GM12878 (cell line): ENCODE measurements around the gene TLCD3B. TPM values are rescaled to one million over a fixed set of nuclear protein-coding genes. Genes with fewer than 3 reads are reported as not detected.

Experiments used
- ATAC-seq: fragments of 200-7000 bp; cut with Tn5 transposase; 3 replicates; pipeline ENCODE4 v1.9.1; 2020; ENCODE audit warnings: mild to moderate bottlenecking, moderate library complexity
- BruUV-seq: library from RNA; stranded (reverse); fragments of 400-500 nt; replicated peaks from 2 replicates; lab custom pipeline; 2021; lab: Mats Ljungman, UMichigan
- CTCF ChIA-PET: fragments of 300-600 bp; sonication (Branson Sonifier 250); formaldehyde crosslinking; extraction: SDS; loops from one replicate; lab custom pipeline; 2021; ENCODE audit warnings: inconsistent platforms; lab: Yijun Ruan, JAX
- POLR2A ChIA-PET: fragments of 350-600 bp; formaldehyde crosslinking; extraction: SDS; loops from one replicate; lab custom pipeline; 2021; ENCODE audit warnings: inconsistent platforms; lab: Charles Lee
- RAD21 ChIA-PET: fragments of 300-600 bp; sonication (Branson Sonifier 250); formaldehyde crosslinking; loops from one replicate; lab custom pipeline; 2023; ENCODE audit warnings: antibody characterized with exemption; ENCODE audit not compliant: unreplicated experiment; lab: Charles Lee
- SMC1A ChIA-PET: fragments of 300-600 bp; sonication (Branson Sonifier 250); formaldehyde crosslinking; loops from one replicate; lab custom pipeline; 2023; ENCODE audit not compliant: unreplicated experiment, uncharacterized antibody; lab: Charles Lee
- DNase-seq: peaks from one replicate; pipeline ENCODE4 v3.0.0-alpha.2; 2011; ENCODE audit warnings: low read depth, low spot score
- FAIRE-seq: peaks from 3 replicates; lab custom pipeline; 2011; peaks lifted over from hg19 to GRCh38; lab: Jason Lieb, UNC
- H2AFZ ChIP-seq: 2 replicates; pipeline ENCODE4 v1.6.0; 2011; ENCODE audit warnings: low read depth, low read length, control low read depth; ENCODE audit not compliant: control insufficient read depth
- H3K27ac ChIP-seq: 2 replicates; pipeline ENCODE4 v1.5.1; 2011; ENCODE audit warnings: control low read depth; ENCODE audit not compliant: control insufficient read depth, insufficient read depth
- H3K27me3 ChIP-seq, 2 experiments: replicated peaks in 1 of 2; 2 replicates each; pipeline versions ENCODE4 v1.6.0 to v1.6.1; 2011; ENCODE audit warnings: low read length in 1 of 2; ENCODE audit not compliant: control insufficient read depth in 2 of 2, insufficient read depth in 2 of 2
- H3K36me3 ChIP-seq, 2 experiments: 2 replicates each; pipeline ENCODE4 v1.5.1; 2011; ENCODE audit warnings: low read length in 1 of 2; ENCODE audit not compliant: control insufficient read depth in 2 of 2, insufficient read depth in 2 of 2
- H3K4me1 ChIP-seq: 2 replicates; pipeline ENCODE4 v1.6.1; 2011; ENCODE audit warnings: mild to moderate bottlenecking, low read length, moderate library complexity, mixed read lengths; ENCODE audit not compliant: control insufficient read depth, insufficient read depth
- H3K4me2 ChIP-seq: 2 replicates; pipeline ENCODE4 v1.6.0; 2011; ENCODE audit warnings: control low read depth; ENCODE audit not compliant: control insufficient read depth, insufficient read depth
- H3K4me3 ChIP-seq: fragments of 200-600 bp; sonication (generic); 2 replicates; pipeline ENCODE4 v1.5.1; 2016
- H3K79me2 ChIP-seq: 2 replicates; pipeline ENCODE4 v1.6.0; 2011; ENCODE audit warnings: low read length; ENCODE audit not compliant: control insufficient read depth, insufficient read depth
- H3K9ac ChIP-seq: 2 replicates; pipeline ENCODE4 v1.8.0; 2011; ENCODE audit warnings: low read length, control low read depth, mixed read lengths; ENCODE audit not compliant: control insufficient read depth, insufficient read depth
- H3K9me3 ChIP-seq: replicated peaks from 3 replicates; pipeline ENCODE4 v1.5.1; 2011; ENCODE audit warnings: mild to moderate bottlenecking, low read length; ENCODE audit not compliant: control insufficient read depth, insufficient read depth
- H4K20me1 ChIP-seq: 2 replicates; pipeline ENCODE4 v1.6.0; 2011; ENCODE audit not compliant: control insufficient read depth, insufficient read depth
- CEBPZ ChIP-seq: fragments of 150-350 bp; IDR thresholded peaks from 2 replicates; pipeline ENCODE4 v1.6.1; 2016; ENCODE audit warnings: low read depth, low read length
- IKZF1 ChIP-seq: fragments of 450-650 bp; conservative IDR thresholded peaks from 2 replicates; pipeline ENCODE4 v1.6.1; 2017; ENCODE audit warnings: antibody characterized with exemption, mild to moderate bottlenecking
- SUPT20H ChIP-seq: IDR thresholded peaks from 2 replicates; pipeline ENCODE4 v1.6.1; 2011; ENCODE audit warnings: low read depth, mild to moderate bottlenecking, low read length, moderate library complexity, borderline replicate concordance; ENCODE audit not compliant: control insufficient read depth
- WGBS: methylation state at CpG from one replicate; pipeline ENCODE4 v1.1.6; 2016; ENCODE audit warnings: low lambda C conversion rate; ENCODE audit not compliant: insufficient replicate concordance, insufficient coverage; ENCODE audit errors: missing lambda C conversion rate; 5-methylcytosine and 5-hydroxymethylcytosine counted together
- in situ Hi-C: fragments of 300-500 bp; cut with MboI; formaldehyde crosslinking; loops from 9 replicates; pipeline ENCODE4 v1.14.3; 2018; ENCODE audit warnings: mixed read lengths
- intact Hi-C: fragments of 100-400 bp; cut with micrococcal nuclease; formaldehyde crosslinking; loops from one replicate; pipeline ENCODE4 v1.14.2; 2022; ENCODE audit not compliant: unreplicated experiment
- polyA plus RNA-seq, 11 experiments: library from polyadenylated mRNA; depleted of rRNA in 4 of 11; unstranded in 6 of 11; stranded (reverse) in 5 of 11; fragments of >200 nt; fragmentation: Nextera tagmentation in 4 of 11; fragmentation: Illumina TruSeq in 1 of 11; extraction: Ambion mirVana in 4 of 11; extraction: Trizol in 1 of 11; gene quantifications; 1 replicate in 1 of 11; 2 replicates in 10 of 11; pipeline versions ENCODE4 v1.2.1 to v1.2.3, GENCODE V29; 2011 to 2016; ENCODE audit warnings: inconsistent platforms in 2 of 11, missing spikeins in 2 of 11, low read depth in 1 of 11
- total RNA-seq, 4 experiments: library from RNA; depleted of rRNA in 3 of 4; stranded (reverse); fragments of >200 nt in 3 of 4; fragmentation: Illumina TruSeq in 1 of 4; extraction: Trizol in 1 of 4; gene quantifications; 2 replicates each; pipeline versions ENCODE4 v1.2.1 to v1.2.3, GENCODE V29; 2013 to 2021

TLCD3B gene
- total and polyA plus RNA-seq, 10 of the 15 experiments (the other 5 are each of a cell fraction or from before 2014, with no cell fraction given): 0.05 to 0.51 (median 0.18) TPM; not detected in 4

- TF ChIP-seq CEBPZ: no peak
Observed at GRCh38 chr16:30054451-30054850, 23.4 kb upstream of the TLCD3B start (continued).

- SMC1A ChIA-PET: no interaction called here
- FAIRE-seq (no peak), ATAC-seq (peak; percentile 24), DNase-seq (no peak)
- Histone ChIP-seq H3K79me2 (no peaks in the 10 kb centered on the region), H3K4me3 (peak overlapping the region; percentile 83), H3K4me2 (peak overlapping the region; percentile 60), H3K36me3 (no peaks in the 10 kb centered on the region), H2AFZ (peak overlapping the region; percentile 91), H4K20me1 (no peaks in the 10 kb centered on the region), H3K27me3 (no peaks in the 10 kb centered on the region), H3K27ac (no peak overlapping the region; the same call in 1 of the 2 replicates), H3K4me1 (peaks cover 3% of the 10 kb centered on the region; the same call in 1 of the 2 replicates), H3K9ac (peak overlapping the region; percentile 71), H3K9me3 (no peaks in the 10 kb centered on the region)
- in situ Hi-C loops (no loop called here), intact Hi-C loops (no loop called here)
- no TSS peak for BruUV-seq
- RAD21 ChIA-PET: no interaction called here
- WGBS: 7% methylated on average over 19 of the region's 19 CpGs
- TF ChIP-seq IKZF1: 0 out of 2 replicates have a peak, but pooled peaks have one; percentile 6
- no peak for TF ChIP-seq SUPT20H
- CTCF ChIA-PET: interaction anchor here (0.6 to 4.8 kb wide), 5 partner anchors 12 to 86 kb away, joined by 3 to 51 read pairs (median 4); partner anchors contain the start of genes ALDOA and TBX6
- POLR2A ChIA-PET: interaction anchor here (0.7 to 2.7 kb wide), 5 partner anchors 10 to 246 kb away, joined by 3 to 9 read pairs (median 6); partner anchors contain the start of genes ALDOA, HIRIP3, INO80E and TAOK2
Observed at GRCh38 chr16:30053376-30054015, 22.4 kb upstream of the TLCD3B start.
